D341Med (cell line): ENCODE results near the gene TREX2.
"Not testable (repeated sequence)": the region's sequence is repeated elsewhere in the genome, so short reads cannot be mapped to it uniquely, and the experiment has no call there.

Experiments used
- DNase-seq: peaks from one replicate; pipeline ENCODE4 v3.0.0; 2012; ENCODE audit warnings: low spot score

The TREX2 gene

DNA sequence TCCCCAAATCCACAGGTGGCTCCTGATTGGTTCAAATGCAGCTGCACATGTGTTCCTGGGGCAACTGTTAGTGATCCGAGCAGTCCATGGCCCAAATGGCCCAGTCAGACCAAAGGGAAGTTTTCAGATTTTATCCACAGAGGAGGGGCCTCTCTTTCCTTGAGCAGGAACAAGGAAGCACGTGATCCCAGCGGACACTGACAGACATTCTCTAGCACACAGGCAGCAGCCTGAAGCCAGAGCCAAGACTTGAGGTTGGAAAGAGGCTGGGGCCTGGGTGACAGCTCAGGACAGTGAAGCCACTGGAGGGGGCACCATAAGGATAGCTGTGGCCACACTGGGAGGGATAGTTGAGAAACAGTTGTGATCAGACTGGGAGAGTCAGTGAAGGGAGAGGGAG lies 38.1 kb downstream of the TREX2 start:
- no peak for DNase-seq

DNA sequence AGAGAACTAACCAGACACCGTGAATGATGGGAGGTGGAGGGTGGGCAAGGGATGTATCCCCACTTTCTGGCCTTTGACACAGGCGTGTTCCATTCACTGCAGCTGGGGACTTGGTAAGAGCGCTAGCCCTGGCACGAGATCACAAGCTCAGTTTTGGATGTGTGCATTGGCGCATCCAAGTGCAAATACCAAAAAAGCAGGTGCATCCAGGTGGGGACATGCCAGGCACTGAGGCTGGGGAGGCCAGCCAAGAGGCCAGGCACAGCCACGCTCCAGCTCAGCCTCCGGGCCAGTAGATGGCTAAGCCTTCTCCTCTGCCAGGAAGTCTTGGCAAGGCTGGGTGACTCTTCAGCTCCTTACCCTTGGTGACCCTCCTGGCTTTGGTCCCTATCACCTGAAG lies 39.0 kb downstream of the TREX2 start:
- no peak for DNase-seq

DNA sequence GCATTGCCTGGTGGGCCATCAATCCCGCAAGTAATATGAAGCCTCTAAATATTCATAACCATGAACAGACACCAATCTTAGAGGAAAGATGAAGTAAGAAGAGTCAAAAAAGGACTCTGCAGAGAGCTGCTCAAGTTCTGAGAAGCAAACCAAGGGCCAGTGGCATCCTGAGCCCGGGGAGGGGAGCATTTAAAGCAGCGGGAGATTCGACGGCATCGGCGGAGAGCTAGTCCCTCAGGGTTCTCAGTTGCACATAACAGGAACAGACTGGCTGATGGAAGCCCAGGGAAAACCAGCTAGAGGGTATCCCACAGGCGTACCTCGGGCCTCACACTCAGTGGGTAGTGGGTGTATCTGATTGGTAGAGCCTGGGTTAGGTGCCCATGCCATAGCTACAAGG lies 39.8 kb downstream of the TREX2 start:
- no peak for DNase-seq

DNA sequence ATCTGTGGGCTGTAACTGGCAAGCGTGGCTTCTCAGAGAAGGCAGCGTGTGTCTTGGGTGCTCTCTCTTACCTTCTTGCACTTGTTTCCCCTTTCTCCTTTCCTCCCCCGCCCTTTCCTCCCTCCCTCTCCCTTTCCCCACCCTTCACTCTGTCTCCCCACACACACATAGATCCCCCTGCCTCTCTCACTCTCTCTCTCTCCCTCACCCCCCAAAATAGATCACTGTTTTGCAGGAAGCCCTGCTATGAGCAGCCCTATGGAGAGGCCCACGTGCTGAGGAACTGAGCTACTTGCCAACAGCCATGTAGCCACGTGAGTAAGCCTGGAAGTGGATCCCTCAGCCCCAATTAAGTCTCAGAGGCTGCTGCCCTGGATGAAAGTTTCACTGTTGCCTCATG lies 40.4 kb downstream of the TREX2 start:
- no peak for DNase-seq

DNA sequence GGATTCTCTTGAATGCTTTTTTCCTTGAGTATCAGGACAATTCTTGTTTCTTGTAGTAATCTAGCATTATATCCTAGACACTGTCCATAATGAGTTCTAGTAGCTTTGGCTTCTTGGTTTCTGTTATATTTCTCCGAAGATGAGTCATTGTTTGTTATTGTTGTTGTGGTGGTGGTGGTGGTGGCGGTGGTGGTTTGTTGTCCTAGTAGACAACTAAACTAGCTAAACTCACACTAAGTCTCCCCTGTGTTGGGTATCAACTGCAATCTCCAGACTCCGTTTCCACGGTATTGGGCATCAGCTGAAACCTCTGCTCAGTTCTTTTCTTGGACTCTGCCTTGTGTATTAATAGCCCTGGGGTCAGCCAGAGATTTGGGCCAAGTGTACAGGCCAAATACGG lies 41.5 kb downstream of the TREX2 start:
- not testable (repeated sequence) for DNase-seq

DNA sequence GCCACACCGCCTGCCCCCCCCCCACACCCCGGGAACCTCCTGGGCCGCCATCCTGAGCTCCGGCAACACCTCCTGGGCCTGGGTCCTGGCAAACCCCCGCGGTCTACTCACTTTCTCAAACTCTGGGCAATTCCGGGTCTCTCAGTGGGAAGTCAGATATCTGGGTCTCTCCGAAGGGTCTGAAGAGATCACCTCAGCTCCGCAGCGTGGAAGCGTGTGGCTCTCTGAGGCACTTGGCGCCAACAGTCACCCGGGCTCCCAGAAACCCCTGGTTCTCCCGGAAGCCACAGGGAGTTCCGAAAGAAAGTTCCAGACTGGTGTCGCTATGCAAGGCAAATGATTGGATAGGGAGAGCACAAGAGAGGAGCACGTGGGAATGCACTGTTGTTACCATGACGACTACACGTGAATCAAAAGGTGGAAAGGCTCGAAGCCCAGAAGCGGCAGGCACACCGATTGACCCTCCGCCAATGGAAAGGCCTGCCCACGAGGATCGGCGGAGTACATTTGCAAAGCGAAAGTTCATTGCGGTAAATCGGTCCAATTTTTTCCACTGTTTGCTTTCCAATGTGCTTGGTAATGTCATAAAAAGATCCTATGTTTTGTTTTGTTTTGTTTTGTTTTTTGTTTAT lies 44.6 kb downstream of the TREX2 start, which contains the start of gene PNMA6E:
PNMA6E (minus strand) TSS at position 218 of the 632 bp plus-strand sequence. CDS start 2,501 bp downstream, outside the sequence.
- no peak for DNase-seq

DNA sequence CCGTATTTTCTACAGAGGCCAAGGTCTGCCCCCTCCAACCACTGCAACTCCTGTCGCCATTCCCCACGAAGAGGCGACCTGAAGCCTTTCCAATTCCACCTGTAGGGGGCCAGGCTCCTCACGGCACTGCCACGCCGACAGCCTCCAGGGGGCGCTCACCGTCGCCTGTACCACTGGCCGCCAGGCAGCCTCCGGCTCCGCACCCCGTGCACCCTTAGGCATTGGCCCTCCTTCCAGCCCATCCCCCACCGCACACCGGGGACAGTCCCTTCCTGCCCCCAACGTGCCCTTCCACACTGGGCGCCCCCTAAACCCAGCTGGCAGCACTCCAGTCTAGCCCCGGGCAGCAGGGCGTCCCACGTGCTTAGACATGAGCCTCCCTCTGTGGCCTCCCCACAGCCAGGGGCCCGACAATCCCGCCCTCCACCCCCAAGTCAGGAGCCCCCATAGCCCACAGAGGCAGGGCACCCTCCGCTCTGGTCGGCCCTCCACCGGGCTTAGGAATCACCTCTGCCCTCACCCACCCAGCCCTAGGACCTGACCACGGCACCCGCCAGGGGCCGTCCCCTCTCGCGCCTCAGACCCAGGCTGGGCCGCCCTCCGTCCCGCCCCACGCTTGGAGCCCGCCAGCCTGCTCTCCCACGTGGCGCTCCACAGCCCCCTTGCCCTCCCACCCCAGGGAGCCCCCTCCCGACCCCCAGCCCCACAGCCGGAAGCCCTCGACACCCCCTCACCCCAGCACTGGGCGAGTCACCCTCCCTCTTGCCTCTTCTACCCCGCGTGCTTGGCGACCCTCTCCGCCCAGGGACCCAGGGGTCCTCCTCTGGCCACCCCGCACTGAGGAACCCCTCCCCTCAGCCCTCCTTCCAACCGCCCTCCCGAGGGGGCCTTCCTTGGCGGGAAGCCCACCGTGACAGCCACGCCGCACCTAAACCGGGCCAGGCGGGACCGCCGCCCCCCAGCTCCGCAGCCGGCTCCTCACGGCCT lies 45.4 kb downstream of the TREX2 start:
- DNase-seq, result peak; percentile 86

DNA sequence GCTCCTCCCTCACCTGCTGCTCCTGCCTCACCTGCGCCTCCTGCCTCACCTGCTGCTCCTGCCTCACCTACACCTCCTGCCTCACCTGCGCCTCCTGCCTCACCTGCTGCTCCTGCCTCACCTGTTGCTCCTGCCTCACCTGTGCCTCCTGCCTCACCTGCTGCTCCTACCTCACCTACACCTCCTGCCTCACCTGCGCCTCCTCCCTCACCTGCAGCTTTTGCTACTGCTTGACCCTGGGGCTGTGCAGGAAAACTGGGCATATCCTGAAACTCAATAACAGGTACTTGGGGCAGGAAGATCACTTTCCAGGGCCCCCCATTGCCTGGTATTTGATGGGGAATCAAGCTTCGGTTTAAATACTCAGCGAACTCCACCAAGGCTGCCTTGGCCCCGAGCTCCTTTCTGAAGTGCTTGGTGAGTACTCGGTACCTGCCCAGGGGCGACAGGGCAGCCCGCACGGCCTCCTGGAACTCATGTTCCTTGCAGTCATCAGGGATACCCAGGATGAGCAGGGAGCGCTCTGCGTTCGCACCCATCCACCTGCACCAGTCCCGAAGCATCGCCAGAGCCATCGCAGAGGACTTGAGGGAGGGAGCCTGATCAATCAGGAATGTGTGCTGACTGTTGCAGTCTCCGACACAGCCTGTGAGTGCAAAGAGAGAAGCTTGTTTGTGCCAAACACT lies 47.4 kb downstream of the TREX2 start:
- no peak for DNase-seq

DNA sequence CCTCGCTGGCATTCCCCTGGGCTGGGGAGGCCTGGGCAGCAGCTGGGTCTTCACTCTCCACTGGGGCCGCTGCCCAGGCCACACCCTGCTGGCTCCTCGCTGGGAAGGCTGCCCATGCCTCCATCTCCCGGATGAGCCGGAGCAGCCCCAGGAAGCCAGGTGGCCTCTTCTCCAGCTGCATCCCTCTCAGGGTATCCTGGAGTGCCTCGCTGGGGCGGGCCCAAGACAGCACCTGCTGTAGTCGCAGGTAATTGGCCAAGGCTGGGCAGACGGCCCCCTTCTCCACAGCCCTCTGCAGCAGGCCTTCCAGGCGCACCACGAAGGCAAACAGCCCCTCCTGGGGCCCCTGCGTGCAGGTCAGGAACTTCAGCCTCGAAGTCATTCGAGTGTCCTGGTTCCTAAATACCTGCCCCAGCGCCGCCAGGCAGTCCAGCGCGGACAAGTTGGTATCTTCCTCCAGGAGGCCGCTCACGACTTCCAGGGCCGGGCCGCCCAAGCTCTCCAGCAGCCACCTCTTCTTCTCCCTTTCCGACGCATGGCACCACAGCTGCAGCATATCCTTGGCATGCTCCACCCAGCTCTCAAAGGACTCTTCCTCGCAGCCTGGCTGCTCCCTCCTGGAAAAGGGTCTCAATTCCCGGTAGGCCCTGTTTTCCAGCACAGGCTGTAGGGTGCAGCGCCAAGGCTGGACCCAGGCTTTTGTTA lies 48.4 kb downstream of the TREX2 start:
- DNase-seq, result no peak

DNA sequence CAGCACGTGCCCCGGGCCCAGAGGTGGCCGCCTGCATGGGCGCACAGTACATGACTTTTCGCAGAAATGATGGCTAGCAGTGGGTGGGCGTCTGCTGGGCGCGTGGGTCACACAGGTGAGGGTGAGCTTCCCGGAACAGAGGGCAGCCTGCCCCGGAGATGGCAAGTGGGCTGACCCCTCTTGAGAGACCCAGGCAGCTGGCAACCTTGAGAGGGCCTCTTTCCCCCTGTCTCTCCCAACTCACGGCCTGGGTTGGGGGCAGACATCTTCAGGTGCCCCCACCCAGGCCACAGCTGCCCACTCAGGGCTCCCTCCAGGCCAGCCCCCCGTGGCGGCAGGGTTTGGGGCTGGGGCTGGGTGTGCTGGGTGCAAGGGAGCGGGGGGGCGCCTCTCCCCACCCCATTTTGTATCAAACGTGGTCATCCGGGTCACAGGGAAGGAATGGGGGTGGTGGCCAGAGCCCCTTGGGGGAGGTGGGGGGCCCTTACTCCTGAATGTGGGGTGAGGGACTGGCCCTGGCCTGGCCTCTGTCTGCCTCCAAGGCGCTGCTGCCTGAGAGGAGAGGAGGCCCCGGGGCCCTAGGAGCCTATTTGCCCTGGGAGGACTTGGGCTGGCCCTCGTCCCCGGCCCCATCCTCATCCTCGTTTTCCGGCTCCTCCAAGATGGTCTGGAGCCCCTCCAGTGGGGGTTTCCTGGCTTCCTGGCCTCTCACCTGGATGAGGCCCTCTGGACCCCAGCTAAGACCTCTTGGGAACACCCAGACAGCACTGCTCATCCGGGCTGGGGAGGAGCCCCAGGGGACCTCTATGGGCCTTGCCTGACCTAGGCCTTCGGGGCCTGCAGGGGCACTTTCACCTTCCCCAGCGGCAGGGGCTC lies 49.3 kb downstream of the TREX2 start:
- no peak for DNase-seq

DNA sequence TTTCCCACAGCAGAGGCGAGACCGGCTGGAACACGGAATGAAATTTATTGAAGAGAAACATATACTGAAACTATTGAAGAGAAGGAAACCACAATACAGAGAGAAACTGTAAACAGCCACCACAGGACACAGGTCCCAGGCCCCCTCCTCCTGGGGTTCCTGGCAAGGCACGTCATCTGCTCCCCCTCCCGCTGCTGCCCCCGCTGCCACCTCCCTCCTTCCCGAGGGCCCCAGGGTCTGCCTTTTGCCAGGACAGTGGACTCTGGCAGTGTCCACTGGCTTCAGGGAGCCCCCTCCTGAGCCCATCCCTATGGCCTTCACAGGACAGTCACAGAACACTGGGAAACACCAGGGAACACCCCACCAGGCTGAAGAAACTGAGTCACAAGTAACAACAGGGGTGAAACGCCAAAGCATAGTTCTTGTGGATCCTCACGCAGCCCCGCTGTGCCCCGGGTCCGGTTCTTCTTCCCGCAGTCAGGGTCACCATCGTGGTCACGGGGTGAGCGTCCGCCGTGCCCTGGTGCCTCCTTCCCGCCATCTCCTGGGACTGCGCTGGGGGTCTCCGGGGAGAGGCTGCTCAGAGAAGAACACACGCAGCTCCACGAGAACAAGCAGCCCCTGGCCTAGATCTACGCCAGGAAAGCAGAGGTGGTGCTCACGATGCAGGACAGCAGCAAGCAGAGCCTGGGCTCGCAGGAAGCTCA lies 50.1 kb downstream of the TREX2 start:
- DNase-seq, result no peak

DNA sequence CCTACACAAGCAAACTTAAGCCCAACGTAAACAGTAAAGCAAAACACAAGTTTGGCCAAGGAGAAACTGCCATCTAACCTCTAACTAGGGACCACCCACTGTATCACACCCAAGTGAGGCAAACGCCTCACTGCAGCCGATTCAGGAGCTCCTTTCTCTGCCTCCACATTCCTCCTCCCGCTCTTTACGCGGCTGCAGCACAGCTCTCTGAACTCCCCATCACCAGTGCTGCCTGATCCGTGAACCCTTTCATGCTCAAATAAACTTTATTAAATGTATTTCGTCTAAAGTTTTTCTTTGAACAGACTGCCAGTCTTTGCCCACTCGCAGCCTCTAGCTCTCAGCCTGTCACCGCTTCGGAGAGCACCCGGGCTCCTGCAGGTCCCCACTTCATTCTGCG lies 51.2 kb downstream of the TREX2 start:
- no peak for DNase-seq
